GM18507 (cell line): ENCODE results near the gene CTSD.

Experiments
- DNase-seq: peaks from one replicate; pipeline ENCODE4 v3.0.0; 2011; ENCODE audit warnings: low read depth; ENCODE audit not compliant: insufficient read length; ENCODE audit errors: extremely low spot score
- FAIRE-seq: peaks from 2 replicates; lab custom pipeline; 2011; peaks lifted over from hg19 to GRCh38; lab: Jason Lieb, UNC

Gene CTSD

GRCh38 chr11:1706634-1707400, 56.9 kb downstream of the CTSD start:
- no peak for DNase-seq
- FAIRE-seq: no peak

GRCh38 chr11:1705126-1706052, 58.3 kb downstream of the CTSD start:
- DNase-seq (no peak), FAIRE-seq (no peak)

GRCh38 chr11:1703146-1703545, 60.6 kb downstream of the CTSD start:
- FAIRE-seq (no peak), DNase-seq (no peak)
